Activated naive CD4-positive, alpha-beta T cell treated with anti-CD3 and anti-CD28 coated beads, Interleukin-2, amount 50 U/mL, for 72 hours (primary cell): ENCODE results near the gene ANP32B. TPM values are rescaled to one million over a fixed set of nuclear protein-coding genes. Genes with fewer than 3 reads are reported as not detected.
"Not testable (repeated sequence)": the region's sequence is repeated elsewhere in the genome, so short reads cannot be mapped to it uniquely, and the experiment has no call there.

Experiments used
- ATAC-seq, 2 donors: fragments of 150-1000 bp; cut with Tn5 transposase; 2 replicates each; pipeline ENCODE4 v1.10.0; 2021; ENCODE audit warnings: mild to moderate bottlenecking in 2 of 2, moderate library complexity in 2 of 2
- DNase-seq, 2 donors: peaks; one replicate each; pipeline ENCODE4 v3.0.0; 2021 to 2022; ENCODE audit warnings: low spot score in 2 of 2
- H3K27ac Mint-ChIP-seq, 2 donors: one replicate each; pipeline ENCODE4 v1.8.0; 2022; ENCODE audit warnings: mild to moderate bottlenecking in 2 of 2, mixed read lengths in 2 of 2
- H3K36me3 Mint-ChIP-seq, 2 donors: one replicate each; pipeline ENCODE4 v1.8.0; 2022; ENCODE audit warnings: mixed read lengths in 2 of 2
- H3K9me3 Mint-ChIP-seq, 2 donors: one replicate each; pipeline ENCODE4 v1.8.0; 2022; ENCODE audit warnings: mixed read lengths in 2 of 2
- total RNA-seq, 2 donors: library from RNA; stranded (reverse); gene quantifications; one replicate each; pipeline ENCODE4 v1.2.3, GENCODE V29; 2022

ANP32B gene
- 100 to 1,000 TPM; 255 to 315 TPM for total RNA-seq

GRCh38 chr9:97982683-97983588, at the start of gene ANP32B:
TSS of gene ANP32B (plus strand) at chr9:97983341. CDS start at chr9:97983556, 215 bp downstream.
- Mint-ChIP-seq H3K9me3 (no peaks in the 10 kb centered on the region), H3K27ac (peak within 1 kb of the TSS; percentile 84 to 90), H3K36me3 (peaks cover 16 to 21% of the 10 kb centered on the region in 2 donors)
- ATAC-seq (peak; percentile 85 to 89), DNase-seq (peak; percentile 90 to 96)

GRCh38 chr9:97934321-97935115, 48.6 kb upstream of the ANP32B start:
- peaks cover 5 to 7% of the 10 kb centered on the region in 2 donors for H3K36me3 Mint-ChIP-seq
- no peaks in the 10 kb centered on the region for H3K9me3 Mint-ChIP-seq
- H3K27ac Mint-ChIP-seq: no peak overlapping the region
- ATAC-seq (no peak), DNase-seq (no peak)

- no peak for ATAC-seq
- Mint-ChIP-seq H3K27ac (no peak overlapping the region), H3K36me3 (peaks cover 5 to 7% of the 10 kb centered on the region in 2 donors), H3K9me3 (no peaks in the 10 kb centered on the region)
- DNase-seq: no peak
Measured at GRCh38 chr9:97935276-97935675, 47.9 kb upstream of the ANP32B start.

- H3K36me3 Mint-ChIP-seq: peaks cover 5 to 7% of the 10 kb centered on the region in 2 donors
- no peak overlapping the region for H3K27ac Mint-ChIP-seq
- DNase-seq: no peak
- ATAC-seq: no peak
- H3K9me3 Mint-ChIP-seq: no peaks in the 10 kb centered on the region
Measured at GRCh38 chr9:97936998-97937397, 46.1 kb upstream of the ANP32B start.

GRCh38 chr9:97938081-97938644, 45.0 kb upstream of the ANP32B start, which contains the start of gene HEMGN:
TSS of gene HEMGN (minus strand) at chr9:97938172. CDS start at chr9:97938136, 36 bp downstream.
- no peaks in the 10 kb centered on the region for H3K9me3 Mint-ChIP-seq
- peak; percentile 71 to 97 for ATAC-seq
- peak within 1 kb of the TSS; percentile 38 to 71 for H3K27ac Mint-ChIP-seq
- no peak for DNase-seq
- peaks cover 5 to 7% of the 10 kb centered on the region in 2 donors for H3K36me3 Mint-ChIP-seq

GRCh38 chr9:97940233-97940632, 42.9 kb upstream of the ANP32B start:
- no peaks in the 10 kb centered on the region for H3K9me3 Mint-ChIP-seq

GRCh38 chr9:97940741-97941140, 42.4 kb upstream of the ANP32B start:
- ATAC-seq: no peak
- Mint-ChIP-seq H3K9me3 (no peaks in the 10 kb centered on the region), H3K36me3 (peaks cover 5 to 7% of the 10 kb centered on the region in 2 donors), H3K27ac (no peak overlapping the region)
- no peak for DNase-seq

More at GRCh38 chr9:97940233-97940632, 42.9 kb upstream of the ANP32B start:
- Mint-ChIP-seq H3K27ac (no peak overlapping the region), H3K36me3 (peaks cover 5 to 7% of the 10 kb centered on the region in 2 donors)
- no peak for DNase-seq
- no peak for ATAC-seq

GRCh38 chr9:97941323-97941722, 41.8 kb upstream of the ANP32B start:
- no peak for ATAC-seq
- Mint-ChIP-seq H3K36me3 (peaks cover 5 to 7% of the 10 kb centered on the region in 2 donors), H3K9me3 (no peaks in the 10 kb centered on the region), H3K27ac (no peak overlapping the region)
- DNase-seq: no peak

- DNase-seq (no peak), ATAC-seq (no peak)
- Mint-ChIP-seq H3K27ac (no peak overlapping the region), H3K9me3 (no peaks in the 10 kb centered on the region), H3K36me3 (no peaks in the 10 kb centered on the region)
Measured at GRCh38 chr9:97943308-97943855, 39.8 kb upstream of the ANP32B start.

GRCh38 chr9:97944612-97945011, 38.5 kb upstream of the ANP32B start:
- H3K27ac Mint-ChIP-seq: no peak overlapping the region
- no peaks in the 10 kb centered on the region for H3K36me3 Mint-ChIP-seq
- H3K9me3 Mint-ChIP-seq: no peaks in the 10 kb centered on the region
- ATAC-seq: no peak
- DNase-seq: no peak

GRCh38 chr9:97945470-97945869, 37.7 kb upstream of the ANP32B start:
- not testable (repeated sequence) for H3K27ac Mint-ChIP-seq, DNase-seq, H3K36me3 Mint-ChIP-seq, H3K9me3 Mint-ChIP-seq, ATAC-seq

GRCh38 chr9:97947094-97947493, 36.0 kb upstream of the ANP32B start:
- ATAC-seq, DNase-seq, H3K27ac Mint-ChIP-seq, H3K9me3 Mint-ChIP-seq, H3K36me3 Mint-ChIP-seq: not testable (repeated sequence)

GRCh38 chr9:97950873-97951272, 32.3 kb upstream of the ANP32B start:
- not testable (repeated sequence) for DNase-seq, H3K9me3 Mint-ChIP-seq, ATAC-seq, H3K27ac Mint-ChIP-seq, H3K36me3 Mint-ChIP-seq

- ATAC-seq (peak; percentile 95 to 98), DNase-seq (peak; percentile 46 to 60)
- Mint-ChIP-seq H3K27ac (no peak overlapping the region), H3K36me3 (peaks cover 0 to 5% of the 10 kb centered on the region in 2 donors), H3K9me3 (no peaks in the 10 kb centered on the region)
Measured at GRCh38 chr9:97954550-97954989, 28.6 kb upstream of the ANP32B start.

GRCh38 chr9:97956331-97956730, 26.8 kb upstream of the ANP32B start:
- no peaks in the 10 kb centered on the region for H3K36me3 Mint-ChIP-seq
- H3K27ac Mint-ChIP-seq: no peak overlapping the region
- DNase-seq: no peak
- H3K9me3 Mint-ChIP-seq: no peaks in the 10 kb centered on the region
- peak in 1 of 2 donors; percentile 33 for ATAC-seq

GRCh38 chr9:97958812-97959511, 24.2 kb upstream of the ANP32B start:
- DNase-seq (no peak), ATAC-seq (peak; percentile 40 to 71)
- H3K27ac Mint-ChIP-seq: peak overlapping the region in 1 of 2 donors; percentile 32
- H3K9me3 Mint-ChIP-seq: no peaks in the 10 kb centered on the region
- no peaks in the 10 kb centered on the region for H3K36me3 Mint-ChIP-seq
